H1 (cell line): ENCODE results near the gene IL23A. TPM values are rescaled to one million over a fixed set of nuclear protein-coding genes. Genes with fewer than 3 reads are reported as not detected.

Source experiments
- CTCF ChIA-PET: fragments of 300-600 bp; sonication (Branson Sonifier 250); formaldehyde crosslinking; loops from one replicate; lab custom pipeline; 2021; ENCODE audit not compliant: partially characterized antibody; lab: Charles Lee
- POLR2A ChIA-PET: fragments of 300-600 bp; sonication (Branson Sonifier 250); formaldehyde crosslinking; loops from one replicate; lab custom pipeline; 2021; ENCODE audit warnings: inconsistent platforms; ENCODE audit not compliant: partially characterized antibody; lab: Charles Lee
- DNase-seq, 2 experiments: peaks; one replicate each; pipeline versions ENCODE4 v3.0.0 to v3.0.0-alpha.2; 2010 to 2022; ENCODE audit warnings: low spot score in 2 of 2, low read depth in 1 of 2, mixed read lengths in 1 of 2
- FAIRE-seq: peaks from 2 replicates; lab custom pipeline; 2011; peaks lifted over from hg19 to GRCh38; lab: Jason Lieb, UNC
- H2AFZ ChIP-seq: 2 replicates; pipeline ENCODE4 v1.8.1; 2012; ENCODE audit warnings: low read length, inconsistent platforms
- H2AK5ac ChIP-seq: 2 replicates; pipeline ENCODE4 v1.6.1; 2013; ENCODE audit warnings: low read depth, low read length
- H2BK120ac ChIP-seq: replicated peaks from 2 replicates; pipeline ENCODE3; 2013; ENCODE audit warnings: low read depth, low read length, inconsistent platforms
- H2BK12ac ChIP-seq: 2 replicates; pipeline ENCODE4 v1.6.1; 2013; ENCODE audit warnings: low read depth, low read length
- H2BK15ac ChIP-seq: 2 replicates; pipeline ENCODE4 v1.6.1; 2013; ENCODE audit warnings: low read length
- H2BK20ac ChIP-seq: 2 replicates; pipeline ENCODE4 v1.6.1; 2013; ENCODE audit warnings: low read length
- H2BK5ac ChIP-seq: 2 replicates; pipeline ENCODE4 v1.6.1; 2013; ENCODE audit warnings: low read depth, low read length
- H3K14ac ChIP-seq: 2 replicates; pipeline ENCODE4 v1.6.1; 2013; ENCODE audit warnings: inconsistent platforms; ENCODE audit not compliant: insufficient read length
- H3K18ac ChIP-seq: 2 replicates; pipeline ENCODE4 v1.6.1; 2013; ENCODE audit warnings: low read length; ENCODE audit errors: extremely low read depth
- H3K23ac ChIP-seq: 2 replicates; pipeline ENCODE4 v1.6.1; 2013; ENCODE audit warnings: inconsistent platforms; ENCODE audit not compliant: insufficient read length
- H3K23me2 ChIP-seq: 2 replicates; pipeline ENCODE4 v1.6.1; 2013; ENCODE audit warnings: low read depth, low read length
- H3K27ac ChIP-seq: 2 replicates; pipeline ENCODE4 v1.6.1; 2011; ENCODE audit warnings: low read depth, low read length, inconsistent platforms
- H3K27me3 ChIP-seq, 4 experiments: replicated peaks in 1 of 4; 1 replicate in 1 of 4; 2 replicates in 3 of 4; pipeline versions ENCODE4 v1.6.1 to v1.8.1; 2011 to 2013; ENCODE audit warnings: low read length in 3 of 4, mild to moderate bottlenecking in 3 of 4, inconsistent platforms in 2 of 4, mixed read lengths in 2 of 4, moderate library complexity in 1 of 4; ENCODE audit not compliant: control insufficient read depth in 3 of 4, insufficient read depth in 3 of 4; ENCODE audit errors: extremely low read depth in 1 of 4
- H3K36me3 ChIP-seq, 4 experiments: 2 replicates each; pipeline versions ENCODE4 v1.6.1 to v1.8.1; 2011 to 2013; ENCODE audit warnings: mild to moderate bottlenecking in 4 of 4, low read length in 3 of 4, moderate library complexity in 2 of 4, control low read depth in 1 of 4, inconsistent platforms in 1 of 4; ENCODE audit not compliant: insufficient read depth in 4 of 4, control insufficient read depth in 2 of 4
- H3K4ac ChIP-seq: replicated peaks from 2 replicates; pipeline ENCODE3; 2013; ENCODE audit warnings: low read length, low read depth, mixed read lengths, inconsistent platforms; ENCODE audit not compliant: insufficient read length
- H3K4me1 ChIP-seq, 4 experiments: replicated peaks in 1 of 4; 1 replicate in 1 of 4; 2 replicates in 3 of 4; pipeline versions ENCODE4 v1.6.1 to v1.8.1; 2011 to 2013; ENCODE audit warnings: low read length in 3 of 4, inconsistent platforms in 2 of 4, mixed read lengths in 1 of 4; ENCODE audit not compliant: insufficient read depth in 4 of 4, control insufficient read depth in 3 of 4
- H3K4me2 ChIP-seq, 2 experiments: 2 replicates each; pipeline versions ENCODE4 v1.6.1 to v1.8.1; 2011 to 2013; ENCODE audit warnings: low read depth in 2 of 2, low read length in 2 of 2, control low read depth in 1 of 2, inconsistent platforms in 1 of 2, mild to moderate bottlenecking in 1 of 2; ENCODE audit not compliant: insufficient read depth in 1 of 2
- H3K4me3 ChIP-seq, 4 experiments: fragments of 200-600, 300-600 bp in 1 of 4; sonication (generic), shearing (Covaris generic), sonication (Bioruptor Twin) in 1 of 4; 2 replicates each; pipeline versions ENCODE4 v1.5.1 to v1.8.1; 2011 to 2016; ENCODE audit warnings: low read length in 4 of 4, low read depth in 3 of 4, control low read depth in 2 of 4, inconsistent platforms in 2 of 4, mild to moderate bottlenecking in 2 of 4, mixed read lengths in 1 of 4, moderate library complexity in 1 of 4; ENCODE audit not compliant: insufficient read depth in 2 of 4; ENCODE audit errors: extremely low read depth in 1 of 4
- H3K56ac ChIP-seq: replicated peaks from 2 replicates; pipeline ENCODE3; 2013; ENCODE audit warnings: low read depth, mild to moderate bottlenecking, mixed read lengths, low read length, inconsistent platforms; ENCODE audit not compliant: insufficient read length
- H3K79me1 ChIP-seq: 2 replicates; pipeline ENCODE4 v1.6.1; 2013; ENCODE audit warnings: low read depth, low read length, control low read depth
- H3K79me2 ChIP-seq, 2 experiments: 2 replicates each; pipeline versions ENCODE4 v1.6.1 to v1.8.1; 2012 to 2013; ENCODE audit warnings: low read length in 2 of 2, mild to moderate bottlenecking in 2 of 2, inconsistent platforms in 1 of 2; ENCODE audit not compliant: insufficient read depth in 2 of 2, control insufficient read depth in 1 of 2
- H3K9ac ChIP-seq, 4 experiments: replicated peaks in 1 of 4; 1 replicate in 1 of 4; 2 replicates in 3 of 4; pipeline versions ENCODE4 v1.6.1 to v1.8.1; 2011 to 2013; ENCODE audit warnings: low read depth in 3 of 4, low read length in 3 of 4, control low read depth in 2 of 4, mild to moderate bottlenecking in 2 of 4, moderate library complexity in 2 of 4, inconsistent platforms in 1 of 4; ENCODE audit errors: extremely low read depth in 1 of 4
- H3K9me3 ChIP-seq, 2 experiments: 2 replicates each; pipeline versions ENCODE4 v1.6.1 to v1.8.1; 2012 to 2013; ENCODE audit warnings: mild to moderate bottlenecking in 2 of 2, moderate library complexity in 2 of 2, control low read depth in 1 of 2, inconsistent platforms in 1 of 2, low read depth in 1 of 2, low read length in 1 of 2, mixed read lengths in 1 of 2; ENCODE audit not compliant: insufficient read depth in 2 of 2
- H4K20me1 ChIP-seq, 2 experiments: replicated peaks in 1 of 2; 2 replicates each; pipeline versions ENCODE3 to v1.8.1; 2011 to 2013; ENCODE audit warnings: inconsistent platforms in 2 of 2, low read length in 2 of 2, mild to moderate bottlenecking in 1 of 2; ENCODE audit not compliant: insufficient read depth in 2 of 2, control insufficient read depth in 1 of 2
- H4K5ac ChIP-seq: 2 replicates; pipeline ENCODE4 v1.6.1; 2013; ENCODE audit warnings: low read length, low read depth, mixed read lengths, inconsistent platforms; ENCODE audit not compliant: insufficient read length
- H4K8ac ChIP-seq: 2 replicates; pipeline ENCODE4 v1.8.0; 2013; ENCODE audit warnings: mild to moderate bottlenecking, moderate library complexity, low read length, inconsistent platforms; ENCODE audit not compliant: insufficient read depth; ENCODE audit errors: extremely low read depth
- H4K91ac ChIP-seq: replicated peaks from 2 replicates; pipeline ENCODE3; 2013; ENCODE audit warnings: low read length, mixed read lengths, inconsistent platforms; ENCODE audit not compliant: insufficient read length
- GTF2F1 ChIP-seq: IDR thresholded peaks from 2 replicates; pipeline ENCODE4 v1.6.1; 2012; ENCODE audit warnings: low read depth, low read length, improper control_type of control experiment, borderline replicate concordance
- KDM1A ChIP-seq: fragments of 200-600, 300-600 bp; sonication (generic); IDR thresholded peaks from 2 replicates; pipeline ENCODE4 v1.7.1; 2016; ENCODE audit warnings: mild to moderate bottlenecking, low read length, borderline replicate concordance
- NRF1 ChIP-seq: IDR thresholded peaks from 2 replicates; pipeline ENCODE4 v1.6.1; 2011; ENCODE audit warnings: mild to moderate bottlenecking, low read depth, low read length, improper control_type of control experiment
- POLR2A ChIP-seq, 2 experiments: IDR thresholded peaks; 1 replicate in 1 of 2; 2 replicates in 1 of 2; pipeline ENCODE4 v1.6.1; 2011; ENCODE audit warnings: low read depth in 2 of 2, low read length in 2 of 2, mild to moderate bottlenecking in 2 of 2; ENCODE audit errors: control extremely low read depth in 1 of 2
- RAD21 ChIP-seq, 2 experiments: IDR thresholded peaks in 1 of 2; conservative IDR thresholded peaks in 1 of 2; 2 replicates each; pipeline ENCODE4 v1.6.1; 2011; ENCODE audit warnings: low read depth in 2 of 2, low read length in 2 of 2, improper control_type of control experiment in 1 of 2, inconsistent platforms in 1 of 2, mild to moderate bottlenecking in 1 of 2, moderate library complexity in 1 of 2
- RFX5 ChIP-seq: IDR thresholded peaks from 2 replicates; pipeline ENCODE4 v1.6.1; 2011; ENCODE audit warnings: low read depth, low read length, improper control_type of control experiment, borderline replicate concordance
- SIN3A ChIP-seq, 2 experiments: IDR thresholded peaks in 1 of 2; conservative IDR thresholded peaks in 1 of 2; 2 replicates each; pipeline ENCODE4 v1.6.1; 2011 to 2012; ENCODE audit warnings: low read length in 2 of 2, improper control_type of control experiment in 1 of 2, low read depth in 1 of 2, mild to moderate bottlenecking in 1 of 2
- SP4 ChIP-seq: IDR thresholded peaks from 2 replicates; pipeline ENCODE4 v1.6.1; 2012; ENCODE audit warnings: low read length, inconsistent platforms
- YY1 ChIP-seq: IDR thresholded peaks from 2 replicates; pipeline ENCODE4 v1.6.1; 2011; ENCODE audit warnings: low read depth, mild to moderate bottlenecking, low read length
- WGBS, 2 experiments: shearing (Covaris generic) in 1 of 2; methylation state at CpG; one replicate each; pipeline versions ENCODE4 v1.1.6 to v1.1.7; 2013 to 2015; ENCODE audit warnings: low lambda C conversion rate in 2 of 2, mixed read lengths in 2 of 2, inconsistent platforms in 1 of 2, low coverage in 1 of 2, missing lambda C conversion rate in 1 of 2; ENCODE audit not compliant: insufficient replicate concordance in 2 of 2, insufficient coverage in 1 of 2, insufficient read length in 1 of 2; ENCODE audit errors: extremely low coverage in 1 of 2, missing lambda C conversion rate in 1 of 2; 5-methylcytosine and 5-hydroxymethylcytosine counted together
- polyA plus RNA-seq, 7 experiments: library from polyadenylated mRNA; depleted of rRNA in 3 of 7; stranded (reverse) in 5 of 7; unstranded in 2 of 7; fragments of >200 nt in 5 of 7; fragments of 200-250 nt in 2 of 7; gene quantifications; 1 replicate in 5 of 7; 2 replicates in 1 of 7; 4 replicates in 1 of 7; pipeline versions ENCODE4 v1.2.1 to v1.2.3, GENCODE V29; 2011 to 2013; ENCODE audit warnings: missing spikeins in 2 of 7, mixed read lengths in 2 of 7
- total RNA-seq: library from RNA; stranded (reverse); fragmentation: NEBNext Ultra II Directional; extraction: Animal tissue kit (Norgen Biotek cat#: 25700); gene quantifications from 2 replicates; pipeline ENCODE4 v1.2.1, GENCODE V29; 2021
- TF ChIP-seq, protein P1 (sequence below): IDR thresholded peaks from 2 replicates; pipeline ENCODE4 v1.6.1; 2012; ENCODE audit warnings: inconsistent platforms

The IL23A gene
- total and polyA plus RNA-seq, 2 of the 8 experiments (the other 6 are each of a cell fraction or from before 2014, with no cell fraction given), result 2.3 to 3.6 TPM

DNA sequence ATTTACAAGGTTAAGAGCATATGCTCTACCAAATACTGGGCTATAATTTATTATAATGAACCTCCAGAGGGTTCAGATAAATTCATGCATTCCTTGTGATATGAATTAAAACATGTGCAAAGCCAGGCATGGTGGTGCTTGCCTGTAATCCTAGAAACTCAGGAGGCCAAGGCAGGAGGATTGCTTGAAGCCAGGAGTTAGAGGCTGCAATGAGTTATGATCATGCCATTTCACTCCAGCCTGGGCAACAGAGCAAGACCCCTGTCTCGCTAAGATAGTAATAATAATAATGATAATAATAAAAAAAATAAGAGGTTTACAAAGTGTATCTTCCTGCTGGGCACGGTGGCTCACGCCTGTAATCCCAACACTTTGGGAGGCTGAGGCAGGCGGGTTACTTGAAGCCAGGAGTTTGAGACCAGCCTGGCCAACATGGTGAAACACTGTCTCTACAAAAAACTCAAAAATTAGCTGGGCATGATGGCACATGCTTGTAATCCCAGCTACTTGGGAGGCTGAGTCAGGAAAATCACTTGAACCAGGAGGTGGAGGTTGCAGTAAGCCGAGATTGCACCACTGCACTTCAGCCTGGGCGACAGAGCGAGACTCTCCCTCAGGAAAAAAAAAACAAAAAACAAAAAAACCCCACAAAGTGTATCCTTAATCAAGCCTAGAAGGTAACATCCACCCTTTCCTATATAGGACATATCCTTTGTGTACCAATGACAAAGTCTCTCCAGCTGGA is 31.3 kb upstream of the IL23A start:
- Histone ChIP-seq H4K91ac (no peak overlapping the region), H2AFZ (no peak overlapping the region), H4K5ac (no peak overlapping the region), H3K79me2 (no peaks in the 10 kb centered on the region), H3K14ac (no peak overlapping the region), H3K4ac (no peak overlapping the region), H4K20me1 (no peaks in the 10 kb centered on the region), H2BK20ac (no peak overlapping the region), H4K8ac (no peak overlapping the region), H3K27ac (no peak overlapping the region), H3K23ac (no peak overlapping the region), H2BK120ac (no peak overlapping the region), H3K9ac (no peak overlapping the region), H3K56ac (no peak overlapping the region), H2BK12ac (no peak overlapping the region), H2AK5ac (no peak overlapping the region), H3K4me3 (no peak overlapping the region), H3K79me1 (no peaks in the 10 kb centered on the region), H3K18ac (no peak overlapping the region), H2BK5ac (no peak overlapping the region), H2BK15ac (no peak overlapping the region), H3K4me2 (no peak overlapping the region), H3K9me3 (no peaks in the 10 kb centered on the region), H3K4me1 (no peaks in the 10 kb centered on the region), H3K36me3 (peaks cover 5 to 63% (median 46%) of the 10 kb centered on the region in 4 experiments; a peak in 7 of 8 replicates), H3K27me3 (no peaks in the 10 kb centered on the region), H3K23me2 (no peaks in the 10 kb centered on the region)
- DNase-seq (no peak), FAIRE-seq (no peak)
- ChIA-PET POLR2A (interaction anchor here (0.6 to 1.9 kb wide), 6 partner anchors 8 to 142 kb away, joined by 3 to 6 read pairs (median 4); partner anchors contain the start of genes CNPY2 and TIMELESS), CTCF (interaction anchor here (1.0 to 2.1 kb wide), 2 partner anchors 10 to 188 kb away, joined by 3 to 12 read pairs; no protein-coding TSS in a partner anchor)
- TF ChIP-seq SP4, result no peak
- TF ChIP-seq RFX5, result no peak
- TF ChIP-seq, protein P1, sequence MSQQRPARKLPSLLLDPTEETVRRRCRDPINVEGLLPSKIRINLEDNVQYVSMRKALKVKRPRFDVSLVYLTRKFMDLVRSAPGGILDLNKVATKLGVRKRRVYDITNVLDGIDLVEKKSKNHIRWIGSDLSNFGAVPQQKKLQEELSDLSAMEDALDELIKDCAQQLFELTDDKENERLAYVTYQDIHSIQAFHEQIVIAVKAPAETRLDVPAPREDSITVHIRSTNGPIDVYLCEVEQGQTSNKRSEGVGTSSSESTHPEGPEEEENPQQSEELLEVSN, result no peak
- TF ChIP-seq RAD21 (IDR thresholded peaks at IDR 0.05 in 1 of 2, conservative IDR thresholded peaks at IDR 0.05 in 1 of 2; ENCODE audit: low read depth in 2 of 2, low read length in 2 of 2), result no peak
- TF ChIP-seq KDM1A, result no peak
- no peak for TF ChIP-seq GTF2F1
- TF ChIP-seq YY1, result no peak
- TF ChIP-seq POLR2A (IDR thresholded peaks at IDR 0.05; ENCODE audit: control extremely low read depth in 1 of 2, low read depth in 2 of 2, low read length in 2 of 2), result no peak
- no peak for TF ChIP-seq NRF1
- no peak for TF ChIP-seq SIN3A (conservative IDR thresholded peaks at IDR 0.05 in 1 of 2, IDR thresholded peaks at IDR 0.05 in 1 of 2; ENCODE audit: low read depth in 1 of 2, low read length in 2 of 2)
- WGBS, 2 experiments, result 96% methylated on average over 7 of the region's 7 CpGs; no CpG with 5 or more reads in 1 of the 2 experiments
